ENCODE results near the gene SLC25A27.

SLC25A27 gene

DNA sequence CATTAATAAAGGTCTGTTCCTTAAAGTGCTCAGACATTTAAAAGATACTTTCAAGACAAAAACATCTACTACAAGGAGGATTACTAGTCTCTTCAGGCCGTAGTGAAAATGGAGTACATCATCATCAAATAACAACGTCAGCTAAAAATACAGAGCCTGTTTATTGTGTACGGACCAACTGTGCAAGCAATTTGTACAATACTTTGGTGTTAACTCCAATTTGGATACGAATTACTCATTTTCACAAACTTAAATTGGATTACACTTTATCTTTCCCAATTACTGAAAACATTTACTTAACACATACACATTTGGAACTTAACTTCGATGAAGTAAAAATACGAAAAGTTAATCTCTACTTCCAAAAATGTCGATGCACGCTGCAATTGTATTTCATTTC is 959 bp upstream of the SLC25A27 start:
- no peak for DNase-seq

- DNase-seq, result no peak
Observed at GRCh38 chr6:46652232-46652602, 558 bp upstream of the SLC25A27 start.

DNA sequence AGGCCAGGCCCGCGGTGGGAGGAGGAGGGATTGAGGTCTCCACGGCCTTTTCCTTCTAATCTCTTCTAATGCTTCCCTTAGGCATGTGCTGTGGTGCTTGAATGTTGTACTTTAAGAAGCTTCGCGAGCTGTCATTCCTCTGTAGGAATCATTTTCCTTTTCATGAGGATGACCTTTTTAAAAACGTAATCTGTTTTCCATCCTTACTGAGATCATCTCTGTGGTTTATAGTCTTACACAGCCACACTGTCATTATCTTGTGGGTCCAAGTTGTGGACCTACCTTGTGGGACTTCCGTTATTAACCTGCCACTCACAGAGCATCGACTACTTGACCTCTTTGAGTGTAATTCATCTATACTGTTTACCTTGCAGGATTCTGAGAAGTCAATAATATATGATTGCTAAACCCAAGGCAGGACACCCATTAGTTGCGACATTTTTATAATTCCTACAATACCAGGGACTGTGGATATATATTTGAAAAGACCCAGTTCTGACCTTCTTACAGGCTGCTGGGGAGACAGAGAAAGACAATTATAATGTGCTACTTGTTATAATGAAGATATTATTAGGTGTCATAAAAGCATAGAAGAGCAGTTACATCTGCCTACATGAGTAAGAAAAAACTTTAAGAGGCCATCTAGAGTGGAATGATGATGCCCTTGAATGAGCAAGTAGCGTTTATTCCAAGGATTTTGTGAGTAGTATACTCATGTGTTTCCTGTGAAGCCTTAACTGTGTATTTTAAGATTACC is 842 bp downstream of the SLC25A27 start:
- no peak for DNase-seq

DNA sequence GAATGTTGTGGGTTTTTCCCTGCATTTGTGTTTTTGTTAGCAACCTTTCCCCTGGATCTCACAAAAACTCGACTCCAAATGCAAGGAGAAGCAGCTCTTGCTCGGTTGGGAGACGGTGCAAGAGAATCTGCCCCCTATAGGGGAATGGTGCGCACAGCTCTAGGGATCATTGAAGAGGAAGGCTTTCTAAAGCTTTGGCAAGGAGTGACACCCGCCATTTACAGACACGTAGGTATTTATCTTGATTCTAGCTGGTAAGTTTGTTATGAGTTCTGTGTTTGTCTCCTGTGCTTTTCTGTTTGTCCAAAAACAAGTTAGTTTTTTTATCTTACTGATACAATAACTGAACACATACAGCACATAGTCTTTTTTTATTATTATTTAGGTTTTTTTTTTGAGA is 3.0 kb downstream of the SLC25A27 start:
- no peak for DNase-seq

DNA sequence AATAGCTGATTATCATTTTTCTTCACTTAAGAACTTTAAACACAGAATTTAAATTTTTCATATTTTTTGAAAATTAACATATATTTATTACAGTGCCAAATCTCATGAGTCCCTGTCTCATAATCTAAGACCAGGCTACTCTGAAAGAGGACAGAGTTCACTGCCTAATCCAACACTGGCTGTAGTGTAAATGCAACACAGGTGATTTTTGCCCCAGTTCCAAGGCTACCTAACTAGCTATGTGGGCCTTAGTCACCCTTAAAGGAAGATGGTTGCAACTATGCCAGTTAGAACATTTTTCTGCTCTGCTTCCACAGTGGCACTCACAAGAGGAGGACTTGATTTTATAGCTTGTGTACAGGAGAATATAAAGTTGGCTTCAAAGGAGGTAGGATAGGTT is 4.9 kb downstream of the SLC25A27 start:
- no peak for DNase-seq

DNA sequence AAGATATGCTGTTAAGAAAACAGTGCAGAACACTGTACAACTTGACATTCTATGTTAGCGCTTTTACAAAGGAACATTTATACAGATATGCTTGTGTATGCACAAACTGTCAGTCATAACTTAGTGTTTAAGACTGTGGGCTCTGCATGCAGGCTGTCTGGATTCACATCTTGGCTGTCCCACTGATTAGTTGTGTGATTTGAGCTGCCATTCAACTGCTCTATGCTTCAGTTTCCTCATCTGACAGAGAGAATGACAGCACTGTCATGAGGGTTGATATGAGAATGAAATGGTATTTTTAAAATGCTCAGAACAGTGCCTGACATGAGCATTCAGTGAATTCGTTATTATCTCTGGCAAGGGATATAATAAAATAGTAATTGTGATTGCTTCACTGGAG is 8.7 kb downstream of the SLC25A27 start:
- no peak for DNase-seq

DNA sequence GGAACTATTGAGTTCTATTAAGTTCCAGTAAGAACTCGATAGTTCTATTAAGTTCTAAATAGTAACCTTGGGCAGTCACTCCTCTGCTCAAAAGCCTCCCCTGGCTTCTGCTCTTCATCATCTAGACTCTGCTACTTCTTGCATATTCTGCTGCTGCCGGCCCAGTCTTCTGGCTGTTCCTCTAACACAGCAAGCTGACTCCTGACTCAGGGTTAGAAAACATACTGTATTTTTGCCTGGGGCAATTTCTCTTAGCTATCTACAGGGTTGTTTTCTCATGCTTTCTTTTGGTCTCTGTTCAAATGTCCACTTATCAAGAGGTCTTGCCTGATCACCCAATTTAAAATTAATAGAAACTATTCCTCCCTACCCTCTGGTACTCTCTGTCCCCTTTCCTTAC is 14.6 kb downstream of the SLC25A27 start:
- no peak for DNase-seq

DNA sequence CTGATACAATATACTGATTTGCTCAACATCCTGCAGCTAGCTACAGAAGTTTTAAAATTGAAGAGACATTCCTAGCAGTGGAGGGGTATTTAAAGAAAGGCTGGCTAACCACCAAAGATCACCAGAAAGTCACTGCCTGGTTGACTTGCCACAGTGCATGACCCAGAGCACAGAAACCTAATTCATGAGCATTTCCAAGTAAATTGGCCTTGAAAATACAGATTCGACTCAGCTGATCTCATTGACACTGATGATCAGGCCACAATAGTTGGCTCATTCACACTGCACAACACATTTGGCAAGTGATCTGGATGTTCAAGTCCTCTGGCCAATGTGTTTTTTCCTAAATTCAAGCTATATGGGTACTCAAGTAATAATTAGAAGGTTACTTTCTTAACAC is 21.6 kb downstream of the SLC25A27 start:
- DNase-seq, result no peak

- no peak for DNase-seq
Observed at GRCh38 chr6:46676604-46677313, 24.0 kb downstream of the SLC25A27 start.

DNA sequence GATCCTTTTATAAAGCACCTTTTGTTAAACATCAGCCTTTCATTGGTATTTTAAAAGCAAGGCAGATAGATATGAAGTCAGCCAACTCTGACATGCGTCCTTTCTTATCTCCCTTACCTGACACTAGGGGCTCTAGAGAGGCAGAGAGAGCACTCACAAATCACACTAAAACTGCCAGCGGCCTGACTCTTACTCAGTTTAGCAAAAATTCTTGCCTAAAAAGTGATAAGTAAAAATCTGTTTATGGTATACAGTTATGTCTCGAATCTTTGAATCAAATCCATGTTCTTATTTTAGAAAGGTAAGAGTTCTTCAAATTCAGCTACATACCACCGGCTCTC is 24.5 kb downstream of the SLC25A27 start:
- no peak for DNase-seq

- no peak for DNase-seq
Observed at GRCh38 chr6:46684771-46685170, 32.0 kb downstream of the SLC25A27 start.

- no peak for DNase-seq
Observed at GRCh38 chr6:46687619-46688097, 34.9 kb downstream of the SLC25A27 start, which contains the start of gene TDRD6. Gene TDRD6, plus strand, starts transcription at chr6:46687885. Its CDS starts 244 bp downstream, at chr6:46688129.

DNA sequence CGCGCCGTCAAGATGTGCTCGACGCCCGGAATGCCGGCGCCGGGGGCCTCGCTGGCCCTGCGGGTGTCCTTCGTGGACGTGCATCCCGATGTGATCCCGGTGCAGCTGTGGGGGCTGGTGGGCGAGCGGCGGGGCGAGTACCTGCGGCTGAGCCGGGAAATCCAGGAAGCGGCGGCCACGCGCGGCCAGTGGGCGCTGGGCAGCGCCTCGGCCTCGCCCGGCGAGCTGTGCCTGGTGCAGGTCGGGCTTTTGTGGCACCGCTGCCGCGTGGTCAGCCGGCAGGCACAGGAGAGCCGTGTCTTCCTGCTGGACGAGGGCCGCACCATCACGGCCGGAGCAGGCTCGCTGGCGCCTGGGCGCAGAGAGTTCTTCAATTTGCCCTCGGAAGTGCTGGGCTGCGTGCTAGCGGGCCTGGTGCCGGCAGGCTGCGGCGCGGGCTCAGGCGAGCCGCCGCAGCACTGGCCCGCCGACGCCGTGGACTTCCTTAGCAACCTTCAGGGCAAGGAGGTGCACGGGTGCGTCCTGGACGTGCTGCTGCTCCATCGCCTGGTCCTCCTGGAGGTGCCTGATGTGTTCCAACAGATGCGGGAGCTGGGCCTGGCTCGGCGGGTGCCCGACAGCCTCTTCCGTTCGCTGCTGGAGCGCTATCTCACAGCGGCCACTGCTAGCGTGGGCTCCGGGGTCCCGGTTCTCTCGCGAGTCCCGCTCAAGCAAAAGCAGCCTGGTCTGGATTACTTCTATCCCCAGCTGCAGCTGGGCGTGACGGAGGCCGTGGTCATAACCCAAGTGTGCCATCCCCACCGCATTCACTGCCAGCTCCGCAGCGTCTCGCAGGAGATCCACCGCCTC is 35.6 kb downstream of the SLC25A27 start:
- DNase-seq, result no peak

DNA sequence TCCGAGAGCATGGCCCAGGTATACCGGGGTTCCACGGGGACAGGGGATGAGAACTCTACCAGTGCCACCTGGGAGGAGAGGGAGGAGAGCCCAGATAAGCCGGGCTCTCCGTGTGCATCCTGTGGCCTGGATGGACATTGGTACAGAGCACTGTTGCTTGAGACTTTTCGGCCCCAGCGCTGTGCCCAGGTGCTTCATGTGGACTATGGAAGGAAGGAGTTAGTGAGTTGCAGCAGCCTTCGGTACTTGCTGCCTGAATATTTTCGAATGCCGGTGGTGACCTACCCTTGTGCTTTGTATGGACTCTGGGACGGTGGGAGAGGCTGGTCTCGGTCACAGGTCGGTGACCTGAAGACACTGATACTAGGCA is 36.2 kb downstream of the SLC25A27 start:
- no peak for DNase-seq

GRCh38 chr6:46689657-46690056 is 36.9 kb downstream of the SLC25A27 start:
- no peak for DNase-seq

DNA sequence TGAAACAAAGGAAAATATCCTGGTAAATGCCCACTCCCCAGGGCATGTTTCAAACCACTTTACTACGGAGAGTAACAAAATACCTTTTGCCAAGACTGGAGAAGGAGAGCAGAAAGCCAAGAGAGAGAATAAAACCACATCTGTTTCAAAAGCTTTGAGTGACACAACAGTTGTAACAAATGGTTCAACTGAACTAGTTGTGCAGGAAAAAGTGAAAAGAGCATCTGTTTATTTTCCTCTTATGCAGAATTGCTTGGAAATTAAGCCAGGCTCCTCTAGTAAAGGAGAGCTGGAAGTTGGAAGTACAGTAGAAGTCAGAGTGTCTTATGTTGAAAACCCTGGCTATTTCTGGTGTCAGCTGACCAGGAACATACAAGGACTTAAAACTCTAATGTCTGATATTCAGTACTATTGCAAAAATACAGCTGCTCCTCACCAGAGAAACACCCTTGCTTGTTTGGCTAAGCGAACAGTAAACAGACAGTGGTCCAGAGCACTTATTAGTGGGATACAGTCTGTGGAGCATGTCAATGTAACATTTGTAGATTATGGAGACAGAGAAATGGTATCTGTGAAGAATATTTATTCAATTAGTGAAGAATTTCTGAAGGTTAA is 37.5 kb downstream of the SLC25A27 start:
- DNase-seq, result no peak

DNA sequence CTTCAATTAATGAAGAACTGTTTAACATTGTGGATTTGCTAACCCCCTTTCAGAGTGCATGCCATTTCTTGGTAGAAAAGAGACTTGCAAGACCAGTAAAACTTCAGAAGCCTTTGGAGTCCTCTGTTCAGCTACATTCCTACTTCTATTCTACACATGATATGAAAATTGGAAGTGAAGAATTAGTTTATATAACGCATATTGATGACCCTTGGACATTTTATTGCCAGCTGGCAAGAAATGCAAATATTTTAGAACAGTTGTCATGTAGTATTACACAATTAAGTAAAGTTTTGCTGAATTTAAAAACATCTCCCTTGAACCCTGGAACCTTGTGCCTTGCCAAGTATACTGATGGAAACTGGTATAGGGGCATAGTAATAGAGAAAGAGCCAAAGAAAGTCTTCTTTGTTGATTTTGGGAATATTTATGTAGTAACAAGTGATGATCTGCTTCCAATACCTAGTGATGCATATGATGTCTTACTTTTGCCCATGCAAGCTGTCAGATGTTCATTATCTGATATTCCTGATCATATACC is 38.2 kb downstream of the SLC25A27 start:
- no peak for DNase-seq

DNA sequence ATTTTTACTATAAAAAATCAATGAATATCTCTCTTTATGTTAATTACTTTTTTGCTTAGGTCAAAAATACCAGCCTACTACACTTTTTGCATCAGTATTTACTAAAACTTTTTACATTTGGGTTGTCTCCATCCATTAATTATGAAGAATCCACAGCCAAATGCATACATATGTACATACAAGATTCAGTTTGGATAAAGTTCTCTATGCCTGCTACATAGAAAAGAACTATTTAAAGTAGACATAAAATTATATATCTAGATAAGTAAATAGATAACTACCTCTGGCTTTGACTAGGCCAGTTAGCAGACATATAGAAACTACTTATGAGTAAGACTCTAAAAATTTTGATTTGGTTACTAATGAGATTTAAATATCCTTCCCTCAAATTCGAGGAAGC is 47.2 kb downstream of the SLC25A27 start:
- DNase-seq, result no peak

- no peak for DNase-seq
Observed at GRCh38 chr6:46704562-46704961, 51.8 kb downstream of the SLC25A27 start.

DNA sequence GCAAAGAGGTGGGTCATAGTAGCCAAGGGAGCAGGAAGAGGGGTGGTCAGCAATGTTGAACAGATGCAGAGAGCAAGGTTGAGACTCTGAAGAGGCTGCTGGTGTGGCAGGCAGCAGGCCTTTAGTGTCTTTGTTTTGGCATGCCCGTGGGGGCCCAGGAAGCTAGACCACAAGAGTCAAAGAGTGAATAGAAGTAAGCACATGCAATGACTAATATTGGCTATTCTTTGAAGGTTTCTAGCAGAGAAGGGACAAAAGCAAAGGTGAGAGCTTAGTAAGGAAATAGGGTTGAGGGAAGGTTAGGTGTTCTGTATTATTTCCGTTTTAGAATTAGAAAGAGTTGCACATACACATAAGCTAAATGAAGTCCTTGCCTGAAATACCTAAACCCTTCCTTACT is 53.7 kb downstream of the SLC25A27 start:
- no peak for DNase-seq

- no peak for DNase-seq
Observed at GRCh38 chr6:46711491-46711890, 58.7 kb downstream of the SLC25A27 start.

DNA sequence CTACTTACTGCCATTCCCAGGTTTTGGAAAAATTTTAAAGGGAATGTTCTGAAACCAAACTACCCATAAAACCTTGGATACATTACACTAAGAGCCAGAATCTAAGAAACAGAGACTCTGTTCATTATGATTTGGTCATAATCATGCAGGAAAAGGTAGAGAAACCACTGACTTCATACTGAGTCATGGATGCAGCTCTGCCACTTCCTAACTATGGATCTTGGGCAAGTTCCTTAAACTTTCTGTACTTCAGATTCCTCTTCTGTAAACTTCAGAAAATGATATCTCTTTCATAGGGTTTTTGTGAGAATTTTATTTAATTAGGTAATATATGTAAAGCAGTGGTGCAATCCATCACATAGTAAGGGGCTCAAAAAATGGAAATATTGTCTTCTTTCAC is 62.4 kb downstream of the SLC25A27 start:
- no peak for DNase-seq

DNA sequence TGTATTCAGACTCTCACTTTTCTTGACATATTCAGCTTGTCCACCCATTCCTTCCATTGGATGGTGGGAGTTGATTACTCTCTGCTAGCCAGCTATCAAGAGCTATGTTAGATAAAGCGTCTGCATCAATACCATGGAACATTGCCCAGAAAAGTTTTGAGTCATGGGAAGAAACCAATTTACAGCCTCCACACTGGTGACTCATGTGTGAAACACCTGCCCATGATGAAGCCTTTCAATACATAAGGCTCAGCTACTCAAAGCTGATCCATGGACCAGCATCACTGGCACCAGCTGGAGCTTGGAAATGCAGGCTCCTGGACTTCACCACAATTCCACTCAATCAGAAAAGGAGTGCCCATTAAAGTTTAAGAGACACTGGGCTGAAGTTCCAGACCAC is 66.3 kb downstream of the SLC25A27 start:
- DNase-seq, result no peak
